Panc1 (cell line): ENCODE measurements around the gene EIPR1. TPM values are rescaled to one million over a fixed set of nuclear protein-coding genes. Genes with fewer than 3 reads are reported as not detected.

Experiments used
- ATAC-seq: fragments of 200-7000 bp; cut with Tn5 transposase; 2 replicates; pipeline ENCODE4 v1.9.1; 2020; ENCODE audit warnings: mild to moderate bottlenecking, moderate library complexity
- BruUV-seq: library from RNA; stranded (reverse); fragments of 400-500 nt; replicated peaks from 2 replicates; lab custom pipeline; 2021; lab: Mats Ljungman, UMichigan
- CTCF ChIA-PET: fragments of 300-600 bp; sonication (Branson Sonifier 250); formaldehyde crosslinking; loops from one replicate; lab custom pipeline; 2022; ENCODE audit warnings: antibody characterized with exemption; lab: Charles Lee
- POLR2A ChIA-PET: fragments of 300-600 bp; sonication (Branson Sonifier 250); formaldehyde crosslinking; loops from one replicate; lab custom pipeline; 2022; ENCODE audit warnings: antibody characterized with exemption; lab: Charles Lee
- DNase-seq: peaks from one replicate; pipeline ENCODE4 v3.0.0-alpha.2; 2010; ENCODE audit warnings: low read depth, low spot score
- H3K27ac ChIP-seq: 2 replicates; pipeline ENCODE4 v1.5.1; 2011; ENCODE audit warnings: mild to moderate bottlenecking, low read length, inconsistent platforms
- H3K27me3 ChIP-seq: fragments of 200-500 bp; sonication (Bioruptor generic); 2 replicates; pipeline ENCODE4 v1.6.0; 2014; ENCODE audit warnings: low read length, inconsistent platforms; ENCODE audit not compliant: control insufficient read depth, insufficient read depth
- H3K36me3 ChIP-seq: fragments of 200-500 bp; sonication (Bioruptor generic); 2 replicates; pipeline ENCODE4 v1.5.1; 2014; ENCODE audit warnings: inconsistent platforms, mild to moderate bottlenecking, low read length, moderate library complexity; ENCODE audit not compliant: control insufficient read depth, insufficient read depth
- H3K4me1 ChIP-seq: 2 replicates; pipeline ENCODE4 v1.5.1; 2011; ENCODE audit warnings: inconsistent platforms, mild to moderate bottlenecking, low read length, moderate library complexity; ENCODE audit not compliant: control insufficient read depth, insufficient read depth
- H3K4me3 ChIP-seq, 2 experiments: 2 replicates each; pipeline ENCODE4 v1.5.1; 2011 to 2012; ENCODE audit warnings: low read depth in 2 of 2, low read length in 2 of 2, mild to moderate bottlenecking in 2 of 2, inconsistent platforms in 1 of 2, moderate library complexity in 1 of 2
- H3K9me3 ChIP-seq: fragments of 200-500 bp; sonication (Bioruptor generic); 2 replicates; pipeline ENCODE4 v1.5.1; 2014; ENCODE audit warnings: low read depth, mild to moderate bottlenecking, inconsistent platforms, low read length, moderate library complexity; ENCODE audit not compliant: control insufficient read depth, insufficient read depth
- CTCF ChIP-seq: fragments of 450-650 bp; IDR thresholded peaks from 2 replicates; pipeline ENCODE4 v1.5.1; 2017; ENCODE audit warnings: mild to moderate bottlenecking
- POLR2AphosphoS5 ChIP-seq: IDR thresholded peaks from 2 replicates; pipeline ENCODE4 v1.6.1; 2012; ENCODE audit warnings: mild to moderate bottlenecking, low read depth, low read length, moderate library complexity
- SIN3A ChIP-seq: IDR thresholded peaks from 2 replicates; pipeline ENCODE4 v1.6.1; 2012; ENCODE audit warnings: low read depth, mild to moderate bottlenecking, low read length, moderate library complexity, borderline replicate concordance; ENCODE audit not compliant: insufficient read depth
- TCF7L2 ChIP-seq: IDR thresholded peaks from 2 replicates; pipeline ENCODE4 v1.6.1; 2011; ENCODE audit warnings: mild to moderate bottlenecking, low read depth, low read length, inconsistent platforms
- in situ Hi-C: cut with HindIII; loops from 2 replicates; pipeline ENCODE4 v1.10.0; 2016; ENCODE audit warnings: low sequenced_read_pairs, low pct_unique_long_range_greater_than_20kb
- intact Hi-C: fragments of 100-400 bp; cut with micrococcal nuclease; formaldehyde crosslinking; loops from one replicate; pipeline ENCODE4 v1.10.0; 2022; ENCODE audit not compliant: unreplicated experiment
- total RNA-seq: library from RNA; stranded (reverse); gene quantifications from one replicate; pipeline ENCODE4 v1.2.1, GENCODE V29; 2021; ENCODE audit not compliant: unreplicated experiment
- TF ChIP-seq, protein P1 (sequence below), 2 experiments: IDR thresholded peaks; 2 replicates each; pipeline ENCODE4 v1.6.1; 2011 to 2012; ENCODE audit warnings: low read depth in 2 of 2, control low read depth in 1 of 2, low read length in 1 of 2, mild to moderate bottlenecking in 1 of 2, moderate library complexity in 1 of 2; ENCODE audit not compliant: insufficient read depth in 1 of 2

The EIPR1 gene
- total RNA-seq, 1 experiment from 2014 or later, result 26.7 TPM

DNA sequence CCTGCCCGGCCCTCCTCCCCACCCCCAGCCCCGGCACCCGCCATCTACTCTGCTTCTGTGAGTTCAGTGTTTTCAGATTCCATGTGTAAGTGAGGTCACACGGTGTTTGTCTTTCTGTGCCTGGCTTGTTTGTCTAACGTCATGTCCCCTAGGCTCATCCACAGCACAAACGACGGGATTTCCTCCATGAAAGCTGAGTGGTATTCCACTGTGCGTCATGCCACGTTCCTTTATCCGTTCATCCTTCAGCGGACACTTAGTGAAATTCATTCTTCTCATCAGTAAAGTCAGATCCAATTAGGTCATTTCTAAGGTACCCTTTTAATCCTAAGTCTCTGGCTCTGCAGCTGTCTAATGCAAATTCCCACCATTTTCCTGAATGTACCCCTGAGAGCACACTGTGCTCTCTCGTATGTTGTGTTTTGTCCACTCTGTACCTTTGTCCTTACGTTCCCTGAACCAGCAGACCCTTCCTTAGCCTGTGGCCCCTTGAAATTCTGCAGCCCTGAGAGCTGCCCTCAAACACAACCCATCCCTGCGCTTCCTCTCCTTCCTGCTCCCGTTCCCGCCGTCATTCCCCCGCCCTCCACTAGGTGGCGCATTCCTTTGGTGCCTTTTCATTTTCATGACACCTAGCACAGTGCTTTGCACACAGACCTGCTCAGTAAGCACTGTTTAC is 46.0 kb upstream of the EIPR1 start:
- H3K9me3 ChIP-seq, result no peaks in the 10 kb centered on the region
- H3K27me3 ChIP-seq, result no peaks in the 10 kb centered on the region
- no peak for TF ChIP-seq POLR2AphosphoS5
- TF ChIP-seq CTCF, result peak; percentile 99
- peaks cover 16% of the 10 kb centered on the region for H3K36me3 ChIP-seq
- ATAC-seq (peak; percentile 81), DNase-seq (peak; percentile 36)
- in situ Hi-C loops, result no loop called here
- no peak overlapping the region for H3K27ac ChIP-seq
- H3K4me3 ChIP-seq, result no peak overlapping the region
- intact Hi-C loops, result no loop called here
- BruUV-seq, result no TSS peak
- ChIA-PET CTCF (interaction anchor here (0.8 kb wide), 1 partner anchor 24 kb away, joined by 3 read pairs; no protein-coding TSS in a partner anchor), POLR2A (interaction anchor here (0.6 kb wide), 1 partner anchor 1489 kb away, joined by 6 read pairs; no protein-coding TSS in a partner anchor)
- no peaks in the 10 kb centered on the region for H3K4me1 ChIP-seq

GRCh38 chr2:3422161-3422779 is 44.7 kb upstream of the EIPR1 start:
- intact Hi-C loops, result no loop called here
- no peak for DNase-seq
- TF ChIP-seq CTCF (no peak), TCF7L2 (no peak), SIN3A (no peak), POLR2AphosphoS5 (no peak)
- TF ChIP-seq, protein P1, sequence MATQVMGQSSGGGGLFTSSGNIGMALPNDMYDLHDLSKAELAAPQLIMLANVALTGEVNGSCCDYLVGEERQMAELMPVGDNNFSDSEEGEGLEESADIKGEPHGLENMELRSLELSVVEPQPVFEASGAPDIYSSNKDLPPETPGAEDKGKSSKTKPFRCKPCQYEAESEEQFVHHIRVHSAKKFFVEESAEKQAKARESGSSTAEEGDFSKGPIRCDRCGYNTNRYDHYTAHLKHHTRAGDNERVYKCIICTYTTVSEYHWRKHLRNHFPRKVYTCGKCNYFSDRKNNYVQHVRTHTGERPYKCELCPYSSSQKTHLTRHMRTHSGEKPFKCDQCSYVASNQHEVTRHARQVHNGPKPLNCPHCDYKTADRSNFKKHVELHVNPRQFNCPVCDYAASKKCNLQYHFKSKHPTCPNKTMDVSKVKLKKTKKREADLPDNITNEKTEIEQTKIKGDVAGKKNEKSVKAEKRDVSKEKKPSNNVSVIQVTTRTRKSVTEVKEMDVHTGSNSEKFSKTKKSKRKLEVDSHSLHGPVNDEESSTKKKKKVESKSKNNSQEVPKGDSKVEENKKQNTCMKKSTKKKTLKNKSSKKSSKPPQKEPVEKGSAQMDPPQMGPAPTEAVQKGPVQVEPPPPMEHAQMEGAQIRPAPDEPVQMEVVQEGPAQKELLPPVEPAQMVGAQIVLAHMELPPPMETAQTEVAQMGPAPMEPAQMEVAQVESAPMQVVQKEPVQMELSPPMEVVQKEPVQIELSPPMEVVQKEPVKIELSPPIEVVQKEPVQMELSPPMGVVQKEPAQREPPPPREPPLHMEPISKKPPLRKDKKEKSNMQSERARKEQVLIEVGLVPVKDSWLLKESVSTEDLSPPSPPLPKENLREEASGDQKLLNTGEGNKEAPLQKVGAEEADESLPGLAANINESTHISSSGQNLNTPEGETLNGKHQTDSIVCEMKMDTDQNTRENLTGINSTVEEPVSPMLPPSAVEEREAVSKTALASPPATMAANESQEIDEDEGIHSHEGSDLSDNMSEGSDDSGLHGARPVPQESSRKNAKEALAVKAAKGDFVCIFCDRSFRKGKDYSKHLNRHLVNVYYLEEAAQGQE (IDR thresholded peaks at IDR 0.05; ENCODE audit: insufficient read depth in 1 of 2, low read depth in 2 of 2, low read length in 1 of 2), result no peak
- BruUV-seq, result no TSS peak
- ATAC-seq, result no peak
- Histone ChIP-seq H3K9me3 (no peaks in the 10 kb centered on the region), H3K36me3 (peaks cover 12% of the 10 kb centered on the region), H3K4me3 (no peak overlapping the region), H3K4me1 (no peaks in the 10 kb centered on the region), H3K27ac (no peak overlapping the region), H3K27me3 (no peaks in the 10 kb centered on the region)
- POLR2A ChIA-PET, result no interaction called here
- in situ Hi-C loops, result no loop called here
- CTCF ChIA-PET, result interaction anchor here (0.5 kb wide), 1 partner anchor 109 kb away, joined by 3 read pairs; no protein-coding TSS in a partner anchor
